Neural cell (in vitro differentiated cells): ENCODE measurements around the gene SYNE3. TPM values are rescaled to one million over a fixed set of nuclear protein-coding genes. Genes with fewer than 3 reads are reported as not detected.
"Not testable (repeated sequence)": the region's sequence is repeated elsewhere in the genome, so short reads cannot be mapped to it uniquely, and the experiment has no call there.

Experiments used
- H2AFZ ChIP-seq: fragments of 200-600, 300-800 bp; sonication (generic), shearing (Covaris generic); 2 replicates; pipeline ENCODE4 v1.6.0; 2014; ENCODE audit warnings: low read depth, mild to moderate bottlenecking, antibody characterized with exemption, low read length, moderate library complexity
- H3F3A ChIP-seq: fragments of 200-600 bp; shearing (Covaris generic); 2 replicates; pipeline ENCODE4 v1.6.1; 2016; ENCODE audit warnings: mild to moderate bottlenecking, moderate library complexity, mixed read lengths, antibody characterized with exemption, low read length; ENCODE audit not compliant: insufficient read depth, poor library complexity, severe bottlenecking
- H3K27ac ChIP-seq: fragments of 200-600, 300-800 bp; sonication (generic), shearing (Covaris generic); 2 replicates; pipeline ENCODE4 v1.5.1; 2014; ENCODE audit warnings: mild to moderate bottlenecking, low read length, moderate library complexity
- H3K27me3 ChIP-seq: fragments of 300-800, 200-600 bp; sonication (generic), shearing (Covaris generic); 2 replicates; pipeline ENCODE4 v1.6.0; 2014; ENCODE audit warnings: mild to moderate bottlenecking, low read depth, low read length, moderate library complexity; ENCODE audit not compliant: insufficient read depth
- H3K36me3 ChIP-seq: fragments of 300-800, 200-600 bp; sonication (generic), shearing (Covaris generic); 2 replicates; pipeline ENCODE4 v1.5.1; 2014; ENCODE audit warnings: mild to moderate bottlenecking, antibody characterized with exemption, low read length, moderate library complexity; ENCODE audit not compliant: insufficient read depth
- H3K4me2 ChIP-seq: fragments of 300-800, 200-600 bp; sonication (generic), shearing (Covaris generic); 2 replicates; pipeline ENCODE4 v1.6.0; 2014; ENCODE audit warnings: mild to moderate bottlenecking, low read length
- H3K4me3 ChIP-seq: fragments of 300-800, 200-600 bp; sonication (generic), shearing (Covaris generic); 2 replicates; pipeline ENCODE4 v1.5.1; 2014; ENCODE audit warnings: mild to moderate bottlenecking, low read length, moderate library complexity
- H3K79me2 ChIP-seq: fragments of 200-600 bp; shearing (Covaris generic); replicated peaks from 2 replicates; pipeline ENCODE4 v1.6.0; 2014; ENCODE audit warnings: mild to moderate bottlenecking, low read length, moderate library complexity; ENCODE audit not compliant: insufficient read depth
- H3K9ac ChIP-seq: fragments of 300-800, 200-600 bp; sonication (generic), shearing (Covaris generic); 2 replicates; pipeline ENCODE4 v1.6.1; 2016; ENCODE audit warnings: mild to moderate bottlenecking, low read length, mixed read lengths
- H3K9me2 ChIP-seq: fragments of 200-600 bp; shearing (Covaris generic); 2 replicates; pipeline ENCODE4 v1.6.1; 2016; ENCODE audit warnings: mild to moderate bottlenecking, low read length, mixed read lengths; ENCODE audit not compliant: insufficient read depth
- H3K9me3 ChIP-seq: fragments of 200-600, 300-800 bp; sonication (generic), shearing (Covaris generic); 2 replicates; pipeline ENCODE4 v1.6.1; 2016; ENCODE audit warnings: mild to moderate bottlenecking, mixed run types, low read length, moderate library complexity, mixed read lengths
- H4K20me1 ChIP-seq: fragments of 200-600 bp; shearing (Covaris generic); 2 replicates; pipeline ENCODE4 v1.6.1; 2016; ENCODE audit warnings: mild to moderate bottlenecking, mixed run types; ENCODE audit not compliant: insufficient read depth
- EP300 ChIP-seq: fragments of 450-650 bp; conservative IDR thresholded peaks from 2 replicates; pipeline ENCODE4 v1.6.1; 2014; ENCODE audit warnings: antibody characterized with exemption, mild to moderate bottlenecking, moderate library complexity; ENCODE audit not compliant: poor library complexity, severe bottlenecking
- EZH2 ChIP-seq: fragments of 200-600, 300-800 bp; shearing (Covaris generic), sonication (generic); IDR thresholded peaks from 2 replicates; pipeline ENCODE4 v1.6.1; 2014; ENCODE audit warnings: antibody characterized with exemption, low read length, borderline replicate concordance, mild to moderate bottlenecking; ENCODE audit not compliant: insufficient read depth, poor library complexity, severe bottlenecking
- MXI1 ChIP-seq: fragments of 450-650 bp; conservative IDR thresholded peaks from 2 replicates; pipeline ENCODE4 v1.6.1; 2014; ENCODE audit warnings: antibody characterized with exemption, mild to moderate bottlenecking; ENCODE audit not compliant: poor library complexity, severe bottlenecking
- POLR2AphosphoS5 ChIP-seq: IDR thresholded peaks from 2 replicates; pipeline ENCODE4 v1.6.1; 2012
- RAD21 ChIP-seq: fragments of 450-650 bp; conservative IDR thresholded peaks from 2 replicates; pipeline ENCODE4 v1.6.1; 2014; ENCODE audit warnings: antibody characterized with exemption, mild to moderate bottlenecking, moderate library complexity
- SMC3 ChIP-seq: fragments of 450-650 bp; conservative IDR thresholded peaks from 2 replicates; pipeline ENCODE4 v1.6.1; 2014; ENCODE audit warnings: antibody characterized with exemption, mild to moderate bottlenecking, moderate library complexity; ENCODE audit not compliant: poor library complexity
- TAF1 ChIP-seq: IDR thresholded peaks from 2 replicates; pipeline ENCODE4 v1.6.1; 2012; ENCODE audit warnings: low read depth
- polyA plus RNA-seq: library from polyadenylated mRNA; depleted of rRNA; stranded (reverse); fragments of >200 nt; gene quantifications from 2 replicates; pipeline ENCODE4 v1.2.3, GENCODE V29; 2014
- TF ChIP-seq, protein P1 (sequence below): IDR thresholded peaks from 2 replicates; pipeline ENCODE4 v1.6.1; 2012; ENCODE audit warnings: borderline replicate concordance
- TF ChIP-seq, protein P2 (sequence below): fragments of 450-650 bp; IDR thresholded peaks from 2 replicates; pipeline ENCODE4 v1.5.1; 2014; ENCODE audit warnings: antibody characterized with exemption, mild to moderate bottlenecking, moderate library complexity; ENCODE audit not compliant: poor library complexity, severe bottlenecking

SYNE3 gene
- polyA plus RNA-seq, 1 donor from 2014 or later, result 0.35 TPM

DNA sequence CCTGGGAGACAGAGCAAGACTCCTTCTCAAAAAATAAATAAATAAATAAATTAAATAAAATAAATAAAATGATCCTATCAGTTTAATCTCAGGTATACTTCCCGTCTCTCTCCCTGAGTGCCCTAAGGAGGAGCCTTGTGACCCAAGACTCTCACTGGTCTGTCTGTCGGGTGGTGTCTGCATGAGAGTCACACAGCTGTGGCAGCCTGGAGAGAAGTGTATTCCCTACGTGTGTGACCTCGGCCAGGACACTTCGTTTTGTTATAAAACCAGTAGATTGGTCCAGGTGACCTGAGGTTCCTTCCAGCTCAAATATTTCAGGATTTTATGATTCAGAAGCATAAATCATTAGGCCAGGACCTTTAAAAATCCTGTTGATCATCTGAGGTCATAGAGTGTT lies 4.8 kb downstream of the SYNE3 start (continued):
- no peak for TF ChIP-seq TAF1

DNA sequence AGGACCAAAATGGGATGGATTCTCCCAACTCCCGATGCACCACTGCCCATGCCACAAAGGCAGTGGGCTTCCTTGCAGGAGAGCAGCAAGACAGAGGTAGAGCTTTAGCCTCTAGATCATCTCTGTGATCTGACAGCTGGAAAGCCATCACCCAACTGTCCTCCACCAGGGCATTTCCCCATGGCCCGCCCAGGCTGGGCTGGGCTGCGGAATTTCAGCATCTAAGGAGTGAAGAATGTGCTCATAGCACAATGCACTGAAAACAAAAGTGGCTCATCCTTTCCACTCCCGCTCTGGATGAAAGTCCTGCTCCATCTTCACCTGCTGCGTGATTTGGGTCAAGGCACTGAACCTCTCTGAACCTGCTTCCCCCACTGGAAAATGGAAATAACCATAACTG lies 5.6 kb downstream of the SYNE3 start:
- Histone ChIP-seq H3K79me2 (no peaks in the 10 kb centered on the region), H2AFZ (no peak overlapping the region), H3K4me2 (no peak overlapping the region), H3F3A (no peaks in the 10 kb centered on the region), H3K4me3 (no peak overlapping the region), H3K27me3 (peaks cover 5% of the 10 kb centered on the region), H3K36me3 (no peaks in the 10 kb centered on the region), H4K20me1 (no peaks in the 10 kb centered on the region), H3K9ac (no peak overlapping the region), H3K9me3 (no peaks in the 10 kb centered on the region), H3K9me2 (no peaks in the 10 kb centered on the region), H3K27ac (no peak overlapping the region)
- TF ChIP-seq SMC3 (no peak), MXI1 (no peak), RAD21 (no peak), EZH2 (no peak), POLR2AphosphoS5 (no peak), TAF1 (no peak), EP300 (no peak)
- TF ChIP-seq, protein P1, sequence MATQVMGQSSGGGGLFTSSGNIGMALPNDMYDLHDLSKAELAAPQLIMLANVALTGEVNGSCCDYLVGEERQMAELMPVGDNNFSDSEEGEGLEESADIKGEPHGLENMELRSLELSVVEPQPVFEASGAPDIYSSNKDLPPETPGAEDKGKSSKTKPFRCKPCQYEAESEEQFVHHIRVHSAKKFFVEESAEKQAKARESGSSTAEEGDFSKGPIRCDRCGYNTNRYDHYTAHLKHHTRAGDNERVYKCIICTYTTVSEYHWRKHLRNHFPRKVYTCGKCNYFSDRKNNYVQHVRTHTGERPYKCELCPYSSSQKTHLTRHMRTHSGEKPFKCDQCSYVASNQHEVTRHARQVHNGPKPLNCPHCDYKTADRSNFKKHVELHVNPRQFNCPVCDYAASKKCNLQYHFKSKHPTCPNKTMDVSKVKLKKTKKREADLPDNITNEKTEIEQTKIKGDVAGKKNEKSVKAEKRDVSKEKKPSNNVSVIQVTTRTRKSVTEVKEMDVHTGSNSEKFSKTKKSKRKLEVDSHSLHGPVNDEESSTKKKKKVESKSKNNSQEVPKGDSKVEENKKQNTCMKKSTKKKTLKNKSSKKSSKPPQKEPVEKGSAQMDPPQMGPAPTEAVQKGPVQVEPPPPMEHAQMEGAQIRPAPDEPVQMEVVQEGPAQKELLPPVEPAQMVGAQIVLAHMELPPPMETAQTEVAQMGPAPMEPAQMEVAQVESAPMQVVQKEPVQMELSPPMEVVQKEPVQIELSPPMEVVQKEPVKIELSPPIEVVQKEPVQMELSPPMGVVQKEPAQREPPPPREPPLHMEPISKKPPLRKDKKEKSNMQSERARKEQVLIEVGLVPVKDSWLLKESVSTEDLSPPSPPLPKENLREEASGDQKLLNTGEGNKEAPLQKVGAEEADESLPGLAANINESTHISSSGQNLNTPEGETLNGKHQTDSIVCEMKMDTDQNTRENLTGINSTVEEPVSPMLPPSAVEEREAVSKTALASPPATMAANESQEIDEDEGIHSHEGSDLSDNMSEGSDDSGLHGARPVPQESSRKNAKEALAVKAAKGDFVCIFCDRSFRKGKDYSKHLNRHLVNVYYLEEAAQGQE, result no peak
- TF ChIP-seq, protein P2, sequence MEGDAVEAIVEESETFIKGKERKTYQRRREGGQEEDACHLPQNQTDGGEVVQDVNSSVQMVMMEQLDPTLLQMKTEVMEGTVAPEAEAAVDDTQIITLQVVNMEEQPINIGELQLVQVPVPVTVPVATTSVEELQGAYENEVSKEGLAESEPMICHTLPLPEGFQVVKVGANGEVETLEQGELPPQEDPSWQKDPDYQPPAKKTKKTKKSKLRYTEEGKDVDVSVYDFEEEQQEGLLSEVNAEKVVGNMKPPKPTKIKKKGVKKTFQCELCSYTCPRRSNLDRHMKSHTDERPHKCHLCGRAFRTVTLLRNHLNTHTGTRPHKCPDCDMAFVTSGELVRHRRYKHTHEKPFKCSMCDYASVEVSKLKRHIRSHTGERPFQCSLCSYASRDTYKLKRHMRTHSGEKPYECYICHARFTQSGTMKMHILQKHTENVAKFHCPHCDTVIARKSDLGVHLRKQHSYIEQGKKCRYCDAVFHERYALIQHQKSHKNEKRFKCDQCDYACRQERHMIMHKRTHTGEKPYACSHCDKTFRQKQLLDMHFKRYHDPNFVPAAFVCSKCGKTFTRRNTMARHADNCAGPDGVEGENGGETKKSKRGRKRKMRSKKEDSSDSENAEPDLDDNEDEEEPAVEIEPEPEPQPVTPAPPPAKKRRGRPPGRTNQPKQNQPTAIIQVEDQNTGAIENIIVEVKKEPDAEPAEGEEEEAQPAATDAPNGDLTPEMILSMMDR, result no peak

DNA sequence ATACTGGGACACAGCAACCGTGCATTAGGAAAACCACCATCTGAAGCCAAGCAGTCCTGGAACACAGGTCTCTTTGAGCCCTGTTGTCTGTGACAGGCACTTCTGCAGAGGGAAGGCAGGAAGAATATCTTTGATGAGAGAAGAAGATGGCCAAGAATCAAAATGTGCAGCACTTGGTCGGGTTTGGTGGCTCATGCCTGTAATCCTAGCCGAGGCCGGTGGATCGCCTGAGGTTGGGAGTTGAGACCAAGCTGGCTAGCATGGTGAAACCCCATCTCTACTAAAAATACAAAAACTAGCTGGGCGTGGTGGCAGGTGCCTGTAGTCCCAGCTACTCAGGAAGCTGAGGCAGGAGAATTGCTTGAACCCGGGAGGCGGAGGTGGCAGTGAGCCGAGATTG lies 6.1 kb downstream of the SYNE3 start:
- H3K9ac ChIP-seq, result not testable (repeated sequence)

More for the DNA sequence above, 6.1 kb downstream of the SYNE3 start:
- not testable (repeated sequence) for H3K27ac ChIP-seq, H3K4me3 ChIP-seq, H3F3A ChIP-seq, H3K9me2 ChIP-seq, H3K4me2 ChIP-seq, H4K20me1 ChIP-seq, H3K79me2 ChIP-seq, H3K9me3 ChIP-seq, H2AFZ ChIP-seq, H3K27me3 ChIP-seq, H3K36me3 ChIP-seq
